Heart right ventricle (tissue), 16 donors: ENCODE measurements around the gene HES5. TPM values are rescaled to one million over a fixed set of nuclear protein-coding genes. Genes with fewer than 3 reads are reported as not detected.

Experiments
- ATAC-seq, 8 donors: fragments of 200-7000 bp; cut with Tn5 transposase; one replicate each; pipeline ENCODE4 v1.9.1; 2020; ENCODE audit warnings: mild to moderate bottlenecking in 8 of 8, moderate library complexity in 8 of 8, moderate number of reproducible peaks in 1 of 8
- DNase-seq, 2 donors: peaks; one replicate each; pipeline ENCODE4 v3.0.0-alpha.2; 2020
- H3K27ac ChIP-seq, 10 donors: fragments of 200-600 bp; sonication (generic) in 2 of 10; one replicate each; pipeline versions ENCODE4 v1.5.0 to v1.8.0; 2020 to 2022; ENCODE audit warnings: mild to moderate bottlenecking in 3 of 10
- H3K27me3 ChIP-seq, 7 donors: fragments of 200-600 bp; one replicate each; pipeline ENCODE4 v1.8.0; 2021 to 2022; ENCODE audit warnings: mild to moderate bottlenecking in 2 of 7
- H3K36me3 ChIP-seq, 9 donors: fragments of 200-600 bp; sonication (generic) in 1 of 9; one replicate each; pipeline versions ENCODE4 v1.5.0 to v1.8.0; 2020 to 2022; ENCODE audit warnings: mild to moderate bottlenecking in 2 of 9
- H3K4me1 ChIP-seq, 9 donors: fragments of 200-600 bp; sonication (generic) in 1 of 9; one replicate each; pipeline versions ENCODE4 v1.5.0 to v1.8.0; 2020 to 2022; ENCODE audit warnings: mild to moderate bottlenecking in 4 of 9
- H3K4me3 ChIP-seq, 10 donors: fragments of 200-600 bp; sonication (generic) in 2 of 10; one replicate each; pipeline versions ENCODE4 v1.5.0 to v1.8.0; 2020 to 2022; ENCODE audit warnings: mild to moderate bottlenecking in 7 of 10, moderate library complexity in 2 of 10
- H3K9me3 ChIP-seq, 11 donors: fragments of 200-600 bp in 10 of 11; sonication (generic) in 2 of 11; one replicate each; pipeline versions ENCODE4 v1.5.0 to v1.8.0; 2013 to 2022; ENCODE audit warnings: mild to moderate bottlenecking in 2 of 11, control low read depth in 1 of 11, moderate library complexity in 1 of 11
- WGBS, 2 donors: extraction: QIAGEN DNeasy Blood & Tissue Kit; methylation state at CpG; one replicate each; pipeline ENCODE4 v1.1.7; 2013; ENCODE audit warnings: inconsistent platforms in 1 of 2; 5-methylcytosine and 5-hydroxymethylcytosine counted together
- intact Hi-C, 10 donors: fragments of 100-400 bp; cut with DNase I; formaldehyde crosslinking; loops; one replicate each; pipeline versions ENCODE4 v1.11.1 to v1.14.2; 2022
- polyA plus RNA-seq, 2 donors: library from polyadenylated mRNA; stranded (reverse); fragments of 200-250 nt; gene quantifications; one replicate each; pipeline ENCODE4 v1.2.3, GENCODE V29; 2013
- total RNA-seq, 10 donors: library from RNA; stranded (reverse); fragmentation: NEBNext Ultra II Directional in 3 of 10; extraction: Animal tissue kit (Norgen Biotek cat#: 25700) in 3 of 10; gene quantifications; one replicate each; pipeline versions ENCODE4 v1.2.1 to v1.2.4, GENCODE V29; 2021 to 2023
- TF ChIP-seq, protein P1 (sequence below), 9 donors: fragments of 200-600 bp; sonication (generic) in 2 of 9; IDR thresholded peaks; one replicate each; pipeline versions ENCODE4 v1.5.0 to v1.8.0; 2021 to 2022; ENCODE audit warnings: antibody characterized with exemption in 9 of 9, mild to moderate bottlenecking in 5 of 9, moderate library complexity in 1 of 9
- donor health status: Arrhythmogenic right ventricular cardiomyopathy.
- donor health status: ischemic (EF 13 %, LVEDD 7.1; RV severe dilation, severe dysfunction).
- donor health status: healthy with polysubstance abuse.
- donor health status: DM: no; HTN: yes; CAD: no.
- donor health status: DM: no; HTN: no; CAD: no.
- donor health status: ischemic (EF 25% LVEDD 6.9; RV normal size, moderate dysfunction).
- donor health status: ischemic (EF 25% LVEDD 5.7; RV mildly dilated, moderate dysfunction).
- donor health status: healthy.
- donor health status: DM: yes; HTN: yes; CAD: no.
- donor health status: Ischemic cardiomyopathy.
- donor health status: ischemic (EF 35%, LVEDD 5.7; RV mildly dilated, moderate dysfunction).
- donor health status: nonischemic (EF 11% LVEDD 7.7; RV severe dilation, severe dysfunction).
- donor health status: DM: yes; HTN: yes; CAD: no.
- donor health status: PGD.
- donor health status: ischemic (EF 29% LVEDD 5.4; RV normal size, mild dysfunction).
- donor health status: nonischemic (EF 23%, LVEDD 6.1; RV moderate dilation, normal function).

Gene HES5
- total and polyA plus RNA-seq, 12 donors: 0.51 to 3.1 (median 1.2) TPM; not detected in 1

DNA sequence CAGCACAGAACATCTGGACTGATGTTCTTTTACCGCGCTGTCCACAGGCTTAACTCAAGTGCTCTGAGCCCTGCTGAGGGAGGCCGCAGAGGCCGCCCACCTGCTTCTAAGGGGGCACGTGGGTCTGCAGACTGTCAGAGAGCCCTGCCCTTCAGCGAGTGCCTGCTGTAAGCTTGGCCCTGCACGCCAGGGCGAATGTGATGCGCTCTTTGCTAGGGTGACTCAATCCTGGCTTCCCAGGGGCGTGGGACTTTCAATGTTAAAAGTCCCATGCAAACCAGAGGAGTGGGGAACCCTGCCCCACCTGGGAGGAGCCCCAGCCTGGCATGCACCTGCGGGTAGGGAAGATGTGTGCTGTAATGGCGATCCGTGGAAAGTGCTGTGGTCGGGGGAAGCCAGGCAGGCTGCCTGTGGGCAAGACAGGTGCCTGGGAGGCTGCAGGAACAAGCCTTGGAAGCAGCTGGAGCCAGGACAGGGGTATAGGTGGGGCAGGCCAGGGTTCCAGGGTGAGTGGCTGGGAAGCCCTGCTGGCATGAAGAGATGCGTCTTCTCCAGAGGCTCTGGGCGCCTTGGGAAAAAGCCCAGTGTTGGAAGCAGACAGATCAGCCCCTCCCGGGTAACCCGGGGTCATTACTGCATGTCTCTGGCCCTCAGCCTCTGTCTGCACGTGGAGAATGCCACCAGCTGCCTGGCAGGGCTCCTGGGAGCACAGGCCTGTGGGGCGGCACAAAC, 3.1 kb downstream of the HES5 start:
- H3K4me3 ChIP-seq: peak overlapping the region in 9 of 10 donors; percentile 64 to 100 (median 93)

DNA sequence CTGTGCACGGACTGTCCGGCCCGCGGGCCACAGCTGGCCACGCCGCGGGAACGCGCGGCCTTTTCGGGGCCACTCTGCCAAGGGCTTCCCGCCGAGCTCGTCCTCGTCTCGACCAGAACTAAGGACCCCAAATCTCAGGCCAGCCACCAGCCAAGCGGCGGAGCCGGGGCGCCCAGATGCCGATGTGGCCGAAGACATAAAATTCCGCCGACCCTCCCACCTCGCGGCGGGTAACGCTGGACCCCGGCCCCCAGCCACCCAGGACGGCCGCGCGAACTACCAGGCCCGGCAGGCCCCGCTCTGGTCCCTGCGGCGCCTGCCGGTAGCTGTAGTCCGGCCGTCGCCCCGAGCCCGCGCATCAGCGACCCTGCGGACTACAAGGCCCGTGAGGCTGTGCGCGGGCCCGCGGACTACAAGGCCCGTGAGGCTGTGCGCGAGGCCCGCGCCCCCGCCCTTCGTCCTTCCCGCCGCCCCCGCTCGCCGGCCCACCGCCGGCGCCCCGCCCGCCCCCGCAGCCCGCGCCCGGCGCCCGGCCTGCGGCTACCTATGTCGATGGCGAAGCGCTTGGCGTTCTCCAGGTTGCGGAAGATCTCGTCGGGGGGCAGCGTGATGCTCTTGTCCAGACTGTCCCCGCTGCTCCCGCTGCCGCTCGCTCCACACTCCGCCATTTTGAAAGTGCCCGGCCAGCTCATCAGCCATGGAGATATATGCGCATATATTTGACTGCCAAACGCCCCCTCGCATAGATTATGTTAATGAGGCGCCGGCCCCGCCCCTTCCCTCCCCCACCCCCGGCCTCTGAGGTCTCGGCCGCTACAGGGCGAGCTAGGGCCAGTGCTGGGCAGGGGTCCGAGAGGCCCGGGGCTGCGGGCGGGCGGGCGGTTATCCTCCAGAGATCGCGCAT, 3.9 kb downstream of the HES5 start, which contains the start of gene PANK4:
PANK4 (minus strand) TSS at position 677 of the 904 bp plus-strand sequence; CDS start at position 668, 9 bp downstream.
- peaks cover 39 to 72% (median 69%) of the 10 kb centered on the region in 9 donors for H3K4me1 ChIP-seq

More for the DNA sequence above, 3.1 kb downstream of the HES5 start:
- TF ChIP-seq, protein P1, sequence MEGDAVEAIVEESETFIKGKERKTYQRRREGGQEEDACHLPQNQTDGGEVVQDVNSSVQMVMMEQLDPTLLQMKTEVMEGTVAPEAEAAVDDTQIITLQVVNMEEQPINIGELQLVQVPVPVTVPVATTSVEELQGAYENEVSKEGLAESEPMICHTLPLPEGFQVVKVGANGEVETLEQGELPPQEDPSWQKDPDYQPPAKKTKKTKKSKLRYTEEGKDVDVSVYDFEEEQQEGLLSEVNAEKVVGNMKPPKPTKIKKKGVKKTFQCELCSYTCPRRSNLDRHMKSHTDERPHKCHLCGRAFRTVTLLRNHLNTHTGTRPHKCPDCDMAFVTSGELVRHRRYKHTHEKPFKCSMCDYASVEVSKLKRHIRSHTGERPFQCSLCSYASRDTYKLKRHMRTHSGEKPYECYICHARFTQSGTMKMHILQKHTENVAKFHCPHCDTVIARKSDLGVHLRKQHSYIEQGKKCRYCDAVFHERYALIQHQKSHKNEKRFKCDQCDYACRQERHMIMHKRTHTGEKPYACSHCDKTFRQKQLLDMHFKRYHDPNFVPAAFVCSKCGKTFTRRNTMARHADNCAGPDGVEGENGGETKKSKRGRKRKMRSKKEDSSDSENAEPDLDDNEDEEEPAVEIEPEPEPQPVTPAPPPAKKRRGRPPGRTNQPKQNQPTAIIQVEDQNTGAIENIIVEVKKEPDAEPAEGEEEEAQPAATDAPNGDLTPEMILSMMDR (IDR thresholded peaks at IDR 0.05): no peak
- no peaks in the 10 kb centered on the region for H3K9me3 ChIP-seq
- peak; percentile 12 to 86 (median 58) for ATAC-seq
- H3K36me3 ChIP-seq: peaks cover 0 to 5% (median 0%) of the 10 kb centered on the region in 9 donors
- peaks cover 0 to 50% (median 9%) of the 10 kb centered on the region in 7 donors for H3K27me3 ChIP-seq
- 32 to 34% methylated on average over 20 of the region's 20 CpGs for WGBS, 2 donors
- peaks cover 39 to 75% (median 71%) of the 10 kb centered on the region in 9 donors for H3K4me1 ChIP-seq
- DNase-seq: peak; percentile 66 to 70
- intact Hi-C loops: loop anchor here in 2 of 10 donors (2.0 to 10.0 kb wide), 5 partner anchors 60 to 330 kb away; partner anchors contain the start of genes PRXL2B (in 2 of the 2) and PEX10 (in 1 of the 2)
- peak overlapping the region in 9 of 10 donors; percentile 75 to 89 (median 83) for H3K27ac ChIP-seq

DNA sequence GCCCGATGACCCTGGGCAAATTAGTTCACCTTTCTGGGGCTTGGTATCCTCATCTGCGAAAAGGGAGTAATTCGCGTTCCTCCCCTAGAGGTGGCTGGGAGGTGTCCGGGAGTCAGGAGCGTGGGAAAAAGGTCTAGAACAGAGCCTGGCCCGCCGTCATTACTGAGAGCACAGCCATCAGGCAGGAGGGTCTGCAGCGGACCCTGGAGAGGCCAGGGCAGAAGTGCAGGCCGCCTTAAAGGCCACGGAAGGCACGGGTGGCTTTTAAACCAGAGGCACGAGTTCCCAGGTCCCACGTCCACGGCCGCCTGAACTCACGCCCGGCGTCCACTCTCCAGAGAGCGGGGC, 4.5 kb downstream of the HES5 start:
- H3K4me1 ChIP-seq: peaks cover 35 to 68% (median 62%) of the 10 kb centered on the region in 9 donors
- intact Hi-C loops: loop anchor here in 2 of 10 donors (5.0 to 10.0 kb wide), 4 partner anchors 62 to 328 kb away; partner anchors contain the start of genes PEX10 (in 1 of the 2) and PRXL2B (in 1 of the 2)
- no peak for DNase-seq
- peak overlapping the region; percentile 64 to 100 (median 90) for H3K4me3 ChIP-seq
- H3K36me3 ChIP-seq: peaks cover 0 to 19% (median 6%) of the 10 kb centered on the region in 9 donors
- H3K27ac ChIP-seq: peak overlapping the region in 9 of 10 donors; percentile 55 to 89 (median 83)
- TF ChIP-seq, protein P1 (IDR thresholded peaks at IDR 0.05): no peak
- H3K9me3 ChIP-seq: no peaks in the 10 kb centered on the region
- ATAC-seq: no peak
- peaks cover 0 to 35% (median 0%) of the 10 kb centered on the region in 7 donors for H3K27me3 ChIP-seq
- 4% methylated on average over 20 of the region's 20 CpGs for WGBS, 2 donors

More for the DNA sequence above, 3.9 kb downstream of the HES5 start, which contains the start of gene PANK4:
- H3K9me3 ChIP-seq: no peaks in the 10 kb centered on the region
- DNase-seq: peak; percentile 93
- H3K4me3 ChIP-seq: peak within 1 kb of the TSS; percentile 64 to 100 (median 90)
- H3K27ac ChIP-seq: peak within 1 kb of the TSS; percentile 75 to 94 (median 84)
- intact Hi-C loops: loop anchor here in 2 of 10 donors (2.0 to 10.0 kb wide), 5 partner anchors 61 to 329 kb away; partner anchors contain the start of genes PRXL2B (in 2 of the 2) and PEX10 (in 1 of the 2)
- 0 to 1% methylated on average over 106 to 107 of the region's 107 CpGs for WGBS, 2 donors
- peak; percentile 83 to 92 (median 89) for ATAC-seq
- peaks cover 0 to 13% (median 0%) of the 10 kb centered on the region in 9 donors for H3K36me3 ChIP-seq
- peaks cover 0 to 41% (median 4%) of the 10 kb centered on the region in 7 donors for H3K27me3 ChIP-seq
- TF ChIP-seq, protein P1 (IDR thresholded peaks at IDR 0.05): peak in 5 of 9 donors; percentile 8 to 39 (median 25)
